GM23248 (cell line): Measurements from ENCODE around the gene BEND2. TPM values are rescaled to one million over a fixed set of nuclear protein-coding genes. Genes with fewer than 3 reads are reported as not detected.
"Not testable (repeated sequence)": the region's sequence is repeated elsewhere in the genome, so short reads cannot be mapped to it uniquely, and the experiment has no call there.

Source experiments
- DNase-seq: peaks from one replicate; pipeline ENCODE4 v3.0.0-alpha.2; 2015
- H2AFZ ChIP-seq: fragments of 200-600 bp; sonication (generic); 2 replicates; pipeline ENCODE4 v1.6.1; 2016; ENCODE audit warnings: antibody characterized with exemption
- H3F3A ChIP-seq: fragments of 200-600 bp; sonication (generic); 2 replicates; pipeline ENCODE4 v1.6.1; 2016; ENCODE audit warnings: mild to moderate bottlenecking, antibody characterized with exemption, mixed run types; ENCODE audit not compliant: insufficient read depth
- H3K27ac ChIP-seq: fragments of 200-600 bp; sonication (generic); 2 replicates; pipeline ENCODE4 v1.5.1; 2016; ENCODE audit warnings: mild to moderate bottlenecking
- H3K27me3 ChIP-seq: fragments of 200-600 bp; sonication (generic); replicated peaks from 2 replicates; pipeline ENCODE4 v1.6.1; 2016; ENCODE audit warnings: mild to moderate bottlenecking; ENCODE audit not compliant: insufficient read depth
- H3K36me3 ChIP-seq: fragments of 200-600 bp; sonication (generic); 2 replicates; pipeline ENCODE4 v1.6.1; 2016; ENCODE audit warnings: low read depth, mild to moderate bottlenecking
- H3K4me1 ChIP-seq: fragments of 200-600 bp; sonication (generic); 2 replicates; pipeline ENCODE4 v1.6.1; 2016; ENCODE audit warnings: mild to moderate bottlenecking; ENCODE audit not compliant: insufficient read depth
- H3K4me2 ChIP-seq: fragments of 200-600 bp; sonication (generic); one replicate; pipeline ENCODE4 v1.6.1; 2016; ENCODE audit warnings: mild to moderate bottlenecking; ENCODE audit not compliant: unreplicated experiment
- H3K4me3 ChIP-seq: fragments of 200-600 bp; sonication (generic); 2 replicates; pipeline ENCODE4 v1.5.1; 2016; ENCODE audit warnings: mild to moderate bottlenecking
- H3K79me2 ChIP-seq: fragments of 200-600 bp; sonication (generic); 2 replicates; pipeline ENCODE4 v1.6.1; 2016; ENCODE audit warnings: mild to moderate bottlenecking; ENCODE audit not compliant: insufficient read depth
- H3K9ac ChIP-seq: fragments of 200-600 bp; sonication (generic); 2 replicates; pipeline ENCODE4 v1.6.1; 2016; ENCODE audit warnings: mild to moderate bottlenecking
- H3K9me2 ChIP-seq: fragments of 200-600 bp; sonication (generic); 2 replicates; pipeline ENCODE4 v1.6.1; 2016; ENCODE audit warnings: mixed run types, mild to moderate bottlenecking, moderate library complexity; ENCODE audit not compliant: insufficient read depth
- H3K9me3 ChIP-seq: fragments of 200-600 bp; sonication (generic); one replicate; pipeline ENCODE4 v1.6.1; 2017; ENCODE audit warnings: low read depth
- H4K20me1 ChIP-seq: fragments of 200-600 bp; sonication (generic); 2 replicates; pipeline ENCODE4 v1.6.0; 2016; ENCODE audit not compliant: insufficient read depth
- EZH2 ChIP-seq: fragments of 200-600 bp; sonication (generic); IDR thresholded peaks from 2 replicates; pipeline ENCODE4 v1.6.1; 2018; ENCODE audit warnings: antibody characterized with exemption, mild to moderate bottlenecking; ENCODE audit not compliant: insufficient read depth, poor library complexity, severe bottlenecking
- EZH2phosphoT487 ChIP-seq: fragments of 200-600 bp; sonication (generic); IDR thresholded peaks from 2 replicates; pipeline ENCODE4 v1.6.1; 2018; ENCODE audit warnings: antibody characterized with exemption, moderate library complexity, mild to moderate bottlenecking, low read depth; ENCODE audit not compliant: insufficient read depth
- WGBS, 2 experiments: methylation state at CpG; one replicate each; pipeline ENCODE4 v1.1.6; 2015 to 2017; ENCODE audit warnings: low lambda C conversion rate in 2 of 2, low coverage in 1 of 2; ENCODE audit errors: missing lambda C conversion rate in 2 of 2; 5-methylcytosine and 5-hydroxymethylcytosine counted together
- in situ Hi-C: fragments of 300-500 bp; cut with MboI; formaldehyde crosslinking; loops from 2 replicates; pipeline ENCODE4 v1.15.0; 2020
- polyA plus RNA-seq: library from polyadenylated mRNA; unstranded; fragments of >200 nt; fragmentation: Nextera tagmentation; extraction: Ambion mirVana; gene quantifications from 2 replicates; pipeline ENCODE4 v1.2.1, GENCODE V29; 2016
- total RNA-seq: library from RNA; depleted of rRNA; stranded (reverse); fragments of >200 nt; shearing (Covaris generic); gene quantifications from 2 replicates; pipeline ENCODE4 v1.2.3, GENCODE V29; 2014; rRNA removed

BEND2 gene
- total RNA-seq (not detected in 2 replicates), polyA plus RNA-seq (not detected in 2 replicates)

DNA sequence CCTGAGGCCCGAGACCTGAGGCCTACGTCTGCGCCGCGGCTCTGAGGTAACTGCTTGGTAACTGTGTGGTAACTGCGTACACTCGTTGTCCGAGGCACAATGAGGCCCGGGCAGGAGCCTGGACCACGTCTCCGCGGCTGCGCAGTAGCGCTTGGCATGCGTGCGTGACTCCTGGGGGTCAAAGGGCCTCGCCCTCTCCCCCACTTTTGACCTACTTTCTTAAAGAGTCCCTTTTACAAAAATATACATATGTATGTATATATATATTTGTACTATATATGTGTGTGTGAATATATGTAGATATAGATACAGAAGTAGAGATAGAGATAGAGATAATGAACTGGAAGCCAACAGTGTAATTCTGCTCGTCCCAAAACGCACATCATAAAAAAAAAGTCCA is at the start of gene BEND2:
Gene BEND2, minus strand, starts transcription at position 101 of the 400 bp plus-strand sequence. CDS start 136 bp downstream, outside the sequence.
- H3K9me3 ChIP-seq: no peaks in the 10 kb centered on the region
- H3K36me3 ChIP-seq: no peaks in the 10 kb centered on the region
- no peaks in the 10 kb centered on the region for H3F3A ChIP-seq
- in situ Hi-C loops: no loop called here
- TF ChIP-seq EZH2: no peak
- no peak for TF ChIP-seq EZH2phosphoT487
- no peak for DNase-seq
- H4K20me1 ChIP-seq: no peaks in the 10 kb centered on the region
- H3K9me2 ChIP-seq: no peaks in the 10 kb centered on the region
- H3K27ac ChIP-seq: no peak within 1 kb of the TSS
- no peak within 1 kb of the TSS for H3K4me3 ChIP-seq
- no peak within 1 kb of the TSS for H3K4me2 ChIP-seq
- H3K27me3 ChIP-seq: no peaks in the 10 kb centered on the region
- no peak within 1 kb of the TSS for H3K9ac ChIP-seq
- no peak within 1 kb of the TSS for H2AFZ ChIP-seq
- no peaks in the 10 kb centered on the region for H3K4me1 ChIP-seq
- 84 to 85% methylated on average over 12 to 16 of the region's 19 CpGs for WGBS, 2 experiments
- no peaks in the 10 kb centered on the region for H3K79me2 ChIP-seq

GRCh38 chrX:18255059-18255458 is 34.4 kb upstream of the BEND2 start:
- no peak for TF ChIP-seq EZH2
- no peak for TF ChIP-seq EZH2phosphoT487

DNA sequence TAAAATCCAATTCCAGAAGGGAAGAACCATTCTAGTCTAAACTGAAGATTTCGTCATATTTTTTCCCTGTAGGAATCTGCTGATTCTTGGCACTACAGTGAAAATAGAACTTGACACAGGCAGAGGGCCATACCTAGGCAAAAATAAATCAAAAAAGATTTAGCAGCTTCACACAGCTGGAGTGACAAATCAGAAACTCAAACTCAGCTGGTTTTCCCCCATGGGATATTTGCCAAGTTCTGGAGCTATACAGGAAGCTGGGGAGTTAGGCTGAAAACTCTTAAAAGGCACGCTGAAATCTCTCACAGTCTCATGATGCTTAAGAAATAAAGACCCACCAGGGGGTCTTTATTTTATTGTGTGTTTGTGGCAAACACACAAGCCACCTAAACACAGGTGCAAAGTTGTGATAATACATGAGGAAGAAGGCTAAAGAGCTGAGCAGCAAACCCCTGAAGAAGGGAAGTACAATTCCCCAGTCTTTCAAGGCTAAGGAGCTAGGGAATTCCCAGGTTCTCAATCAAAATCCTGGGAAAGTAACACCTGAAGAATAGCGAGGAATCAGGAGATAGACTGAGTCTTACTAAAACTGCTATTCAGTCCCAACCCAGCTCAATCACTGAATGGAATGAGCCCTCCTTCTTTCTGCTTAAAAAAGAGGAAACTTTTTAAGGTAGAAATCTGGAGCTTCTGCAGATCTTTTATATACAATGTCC is 32.1 kb upstream of the BEND2 start:
- H3K27ac ChIP-seq: no peak overlapping the region
- H3K9me2 ChIP-seq: no peaks in the 10 kb centered on the region
- H3K27me3 ChIP-seq: no peaks in the 10 kb centered on the region
- no peak overlapping the region for H2AFZ ChIP-seq
- H3F3A ChIP-seq: no peaks in the 10 kb centered on the region
- WGBS, 2 experiments: 10 to 23% methylated on average over 2 to 3 of the region's 3 CpGs
- H3K9me3 ChIP-seq: no peaks in the 10 kb centered on the region
- H3K4me2 ChIP-seq: no peak overlapping the region
- H3K36me3 ChIP-seq: no peaks in the 10 kb centered on the region
- no peak overlapping the region for H3K9ac ChIP-seq
- TF ChIP-seq EZH2 (no peak), EZH2phosphoT487 (no peak)
- no peaks in the 10 kb centered on the region for H4K20me1 ChIP-seq
- peak; percentile 1 for DNase-seq
- in situ Hi-C loops: no loop called here
- H3K4me1 ChIP-seq: no peaks in the 10 kb centered on the region
- H3K79me2 ChIP-seq: no peaks in the 10 kb centered on the region
- no peak overlapping the region for H3K4me3 ChIP-seq

More at GRCh38 chrX:18255059-18255458, 34.4 kb upstream of the BEND2 start:
- H3K9ac ChIP-seq: no peak overlapping the region
- H3K4me2 ChIP-seq: no peak overlapping the region
- no peaks in the 10 kb centered on the region for H3K27me3 ChIP-seq
- no peak overlapping the region for H3K27ac ChIP-seq
- no peaks in the 10 kb centered on the region for H4K20me1 ChIP-seq
- H3K4me3 ChIP-seq: no peak overlapping the region
- in situ Hi-C loops: no loop called here
- WGBS, 2 experiments: 90 to 100% methylated on average over 1 of the region's 1 CpG
- H3F3A ChIP-seq: no peaks in the 10 kb centered on the region
- no peak for DNase-seq
- H3K4me1 ChIP-seq: no peaks in the 10 kb centered on the region
- H3K9me2 ChIP-seq: no peaks in the 10 kb centered on the region
- no peak overlapping the region for H2AFZ ChIP-seq
- H3K79me2 ChIP-seq: no peaks in the 10 kb centered on the region
- H3K36me3 ChIP-seq: no peaks in the 10 kb centered on the region
- H3K9me3 ChIP-seq: no peaks in the 10 kb centered on the region

DNA sequence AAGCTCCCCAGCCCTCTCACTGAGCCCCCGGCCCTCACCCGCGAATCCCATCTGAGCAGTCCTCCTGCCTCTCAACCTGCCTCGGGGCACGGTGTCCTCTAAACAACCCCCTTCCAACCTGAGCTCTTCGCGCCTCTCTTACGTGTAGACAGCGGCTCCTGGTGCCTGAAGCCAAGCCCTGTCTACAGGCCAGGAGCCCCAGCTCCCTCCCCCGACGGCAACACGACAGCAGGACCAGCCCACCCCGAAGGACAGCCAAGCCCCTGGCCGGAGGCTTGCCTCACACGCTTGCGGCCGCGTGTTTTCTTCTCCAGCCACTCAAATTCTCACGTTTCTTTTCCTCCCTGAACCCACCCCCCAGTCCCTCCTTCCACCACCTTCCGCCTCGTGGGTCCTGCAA is 9.0 kb upstream of the BEND2 start:
- H3F3A ChIP-seq, H2AFZ ChIP-seq, DNase-seq, H3K4me2 ChIP-seq, H3K36me3 ChIP-seq, H3K79me2 ChIP-seq, H3K4me3 ChIP-seq, H3K9ac ChIP-seq, H3K4me1 ChIP-seq, H3K27ac ChIP-seq, H3K27me3 ChIP-seq, H3K9me3 ChIP-seq, H3K9me2 ChIP-seq, H4K20me1 ChIP-seq, in situ Hi-C loops: not testable (repeated sequence)
- 79 to 93% methylated on average over 3 to 13 of the region's 21 CpGs for WGBS, 2 experiments

- no peak overlapping the region for H3K27ac ChIP-seq
- no peak overlapping the region for H3K9ac ChIP-seq
- no peaks in the 10 kb centered on the region for H3K9me3 ChIP-seq
- no peaks in the 10 kb centered on the region for H3K4me1 ChIP-seq
- in situ Hi-C loops: no loop called here
- H3F3A ChIP-seq: no peaks in the 10 kb centered on the region
- H3K79me2 ChIP-seq: no peaks in the 10 kb centered on the region
- no peaks in the 10 kb centered on the region for H4K20me1 ChIP-seq
- TF ChIP-seq EZH2: no peak
- no peak overlapping the region for H3K4me2 ChIP-seq
- H3K27me3 ChIP-seq: no peaks in the 10 kb centered on the region
- H3K9me2 ChIP-seq: no peaks in the 10 kb centered on the region
- H3K36me3 ChIP-seq: no peaks in the 10 kb centered on the region
- WGBS, 2 experiments: 40 to 57% methylated on average over 10 to 14 of the region's 14 CpGs
- no peak overlapping the region for H3K4me3 ChIP-seq
- no peak for DNase-seq
- H2AFZ ChIP-seq: no peak overlapping the region
Measured at GRCh38 chrX:18228069-18228468, 7.4 kb upstream of the BEND2 start.
